Stomach (tissue), 9 donors: ENCODE data around the gene METTL4. TPM values are rescaled to one million over a fixed set of nuclear protein-coding genes. Genes with fewer than 3 reads are reported as not detected.

Experiments
- DNase-seq, 2 donors: peaks; one replicate each; pipeline versions ENCODE4 v3.0.0 to v3.0.0-alpha.2; 2013 to 2019
- H3K27ac ChIP-seq, 5 donors: fragments of 200-600 bp in 4 of 5; sonication (generic) in 4 of 5; one replicate each; pipeline ENCODE4 v1.5.1; 2013 to 2019; ENCODE audit warnings: mild to moderate bottlenecking in 1 of 5, moderate library complexity in 1 of 5
- H3K27me3 ChIP-seq, 3 donors: fragments of 200-600 bp; sonication (generic); one replicate each; pipeline ENCODE4 v1.5.1; 2017 to 2019; ENCODE audit warnings: mixed run types in 1 of 3
- H3K36me3 ChIP-seq, 4 donors: fragments of 200-600 bp; sonication (generic); 1 replicate in 3 of 4; 2 replicates in 1 of 4; pipeline ENCODE4 v1.5.1; 2016 to 2019
- H3K4me1 ChIP-seq, 4 donors: fragments of 200-600 bp; sonication (generic); one replicate each; pipeline ENCODE4 v1.5.1; 2016 to 2019
- H3K4me3 ChIP-seq, 4 donors: fragments of 200-600 bp; sonication (generic) in 3 of 4; one replicate each; pipeline ENCODE4 v1.5.1; 2016 to 2019; ENCODE audit warnings: mild to moderate bottlenecking in 1 of 4
- H3K9me3 ChIP-seq, 4 donors: fragments of 200-600 bp; sonication (generic); one replicate each; pipeline ENCODE4 v1.5.1; 2016 to 2019
- CTCF ChIP-seq, 7 experiments: fragments of 450-650 bp in 4 of 7; fragments of 200-600 bp in 3 of 7; sonication (generic) in 3 of 7; IDR thresholded peaks; one replicate each; pipeline ENCODE4 v1.5.1; 2016 to 2019; ENCODE audit warnings: antibody characterized with exemption in 7 of 7, control low read depth in 2 of 7, mild to moderate bottlenecking in 1 of 7
- EP300 ChIP-seq: sonication (generic); formaldehyde crosslinking; IDR thresholded peaks from one replicate; pipeline ENCODE4 v1.6.1; 2017; ENCODE audit warnings: antibody characterized with exemption
- POLR2A ChIP-seq, 4 donors: fragments of 450-650 bp; IDR thresholded peaks; one replicate each; pipeline ENCODE4 v1.6.1; 2016; ENCODE audit warnings: antibody characterized with exemption in 4 of 4, control low read depth in 2 of 4, mild to moderate bottlenecking in 1 of 4, moderate library complexity in 1 of 4
- POLR2AphosphoS5 ChIP-seq, 3 donors: sonication (generic); formaldehyde crosslinking; IDR thresholded peaks; one replicate each; pipeline ENCODE4 v1.6.1; 2016; ENCODE audit warnings: antibody characterized with exemption in 3 of 3
- WGBS, 5 donors: extraction: QIAGEN DNeasy Blood & Tissue Kit in 3 of 5; methylation state at CpG; one replicate each; pipeline versions ENCODE4 v1.1.5 to v1.1.7; 2013 to 2018; 5-methylcytosine and 5-hydroxymethylcytosine counted together
- intact Hi-C: fragments of 100-400 bp; cut with DNase I; formaldehyde crosslinking; loops from one replicate; pipeline ENCODE4 v1.15.1; 2023; ENCODE audit warnings: low total_unique reads
- polyA plus RNA-seq, 3 donors: library from polyadenylated mRNA; stranded (reverse); fragments of 200-250 nt; gene quantifications; one replicate each; pipeline ENCODE4 v1.2.3, GENCODE V29; 2013
- total RNA-seq, 5 donors: library from RNA; depleted of rRNA; stranded (reverse); fragments of >200 nt; gene quantifications; one replicate each; pipeline versions ENCODE4 v1.1.0 to v1.2.3, GENCODE V29; 2014 to 2016
- donor health status: healthy with polysubstance abuse.
- donor health status: Bipolar disorder and iron deficiency.
- donor health status: healthy.

METTL4 gene
- total and polyA plus RNA-seq, 8 donors: 0.89 to 17.1 (median 4.2) TPM

GRCh38 chr18:2602844-2603243 lies 31.5 kb upstream of the METTL4 start:
- intact Hi-C loops: no loop called here
- Histone ChIP-seq H3K9me3 (no peaks in the 10 kb centered on the region), H3K27me3 (no peaks in the 10 kb centered on the region), H3K4me3 (no peak overlapping the region), H3K4me1 (peaks cover 0 to 15% (median 0%) of the 10 kb centered on the region in 4 donors), H3K27ac (no peak overlapping the region), H3K36me3 (no peaks in the 10 kb centered on the region)
- no peak for DNase-seq
- TF ChIP-seq POLR2AphosphoS5 (IDR thresholded peaks at IDR 0.05) (no peak), CTCF (IDR thresholded peaks at IDR 0.05) (no peak), EP300 (no peak), POLR2A (IDR thresholded peaks at IDR 0.05) (no peak)

- Histone ChIP-seq H3K27me3 (no peaks in the 10 kb centered on the region), H3K9me3 (no peaks in the 10 kb centered on the region), H3K36me3 (no peaks in the 10 kb centered on the region), H3K4me3 (no peak overlapping the region), H3K27ac (no peak overlapping the region), H3K4me1 (no peaks in the 10 kb centered on the region)
- intact Hi-C loops: no loop called here
- WGBS, 5 donors: 92 to 93% (median 93%) methylated on average over 5 of the region's 5 CpGs
- TF ChIP-seq CTCF (IDR thresholded peaks at IDR 0.05) (no peak), EP300 (no peak), POLR2AphosphoS5 (IDR thresholded peaks at IDR 0.05) (no peak), POLR2A (IDR thresholded peaks at IDR 0.05) (no peak)
- DNase-seq: no peak
Measured at GRCh38 chr18:2597639-2598038, 26.3 kb upstream of the METTL4 start.

- Histone ChIP-seq H3K27me3 (no peaks in the 10 kb centered on the region), H3K4me3 (no peak overlapping the region), H3K9me3 (no peaks in the 10 kb centered on the region), H3K4me1 (peaks cover 0 to 10% (median 0%) of the 10 kb centered on the region in 4 donors), H3K36me3 (peaks cover 0 to 1% (median 0%) of the 10 kb centered on the region in 4 donors), H3K27ac (peak overlapping the region in 3 of 5 donors; percentile 22 to 66 (median 50))
- intact Hi-C loops: no loop called here
- TF ChIP-seq CTCF (IDR thresholded peaks at IDR 0.05) (no peak), POLR2A (IDR thresholded peaks at IDR 0.05) (no peak), POLR2AphosphoS5 (IDR thresholded peaks at IDR 0.05) (no peak), EP300 (no peak)
- 79 to 94% (median 88%) methylated on average over 2 of the region's 2 CpGs for WGBS, 5 donors
- DNase-seq: no peak
Measured at GRCh38 chr18:2590303-2590702, 19.0 kb upstream of the METTL4 start.

GRCh38 chr18:2589345-2590068 lies 18.2 kb upstream of the METTL4 start:
- Histone ChIP-seq H3K4me3 (no peak overlapping the region), H3K4me1 (peaks cover 0 to 10% (median 0%) of the 10 kb centered on the region in 4 donors), H3K27me3 (no peaks in the 10 kb centered on the region), H3K9me3 (no peaks in the 10 kb centered on the region), H3K36me3 (peaks cover 0 to 4% (median 0%) of the 10 kb centered on the region in 4 donors), H3K27ac (peak overlapping the region in 3 of 5 donors; percentile 33 to 66 (median 50))
- 73 to 90% (median 80%) methylated on average over 3 of the region's 3 CpGs for WGBS, 5 donors
- TF ChIP-seq EP300 (no peak), POLR2AphosphoS5 (IDR thresholded peaks at IDR 0.05) (no peak), POLR2A (IDR thresholded peaks at IDR 0.05) (no peak), CTCF (IDR thresholded peaks at IDR 0.05) (no peak)
- intact Hi-C loops: no loop called here
- DNase-seq: peak in 1 of 2 donors; percentile 16
